ENCODE measurements around the gene GRAMD1B.

DNA sequence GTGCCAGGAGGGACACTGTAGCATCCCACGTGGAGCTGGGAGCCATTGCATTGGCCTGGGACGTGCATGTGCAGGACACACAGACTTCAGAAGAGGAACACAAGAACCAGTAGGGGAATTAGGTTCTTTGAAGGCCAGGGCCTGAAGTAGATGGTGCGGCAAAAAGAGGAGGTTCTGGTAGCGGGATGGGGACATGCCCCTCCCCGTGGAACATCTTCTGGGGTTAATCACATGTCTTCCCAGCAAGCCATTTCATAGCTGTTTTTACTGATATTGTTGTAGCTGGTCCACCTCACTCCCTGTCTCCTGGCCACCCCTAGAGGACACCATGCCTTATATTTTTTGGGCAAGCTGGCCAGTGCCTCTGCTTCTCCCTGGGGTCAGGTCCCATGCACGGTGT is 150.1 kb downstream of the GRAMD1B start:
- TF ChIP-seq, protein P1, sequence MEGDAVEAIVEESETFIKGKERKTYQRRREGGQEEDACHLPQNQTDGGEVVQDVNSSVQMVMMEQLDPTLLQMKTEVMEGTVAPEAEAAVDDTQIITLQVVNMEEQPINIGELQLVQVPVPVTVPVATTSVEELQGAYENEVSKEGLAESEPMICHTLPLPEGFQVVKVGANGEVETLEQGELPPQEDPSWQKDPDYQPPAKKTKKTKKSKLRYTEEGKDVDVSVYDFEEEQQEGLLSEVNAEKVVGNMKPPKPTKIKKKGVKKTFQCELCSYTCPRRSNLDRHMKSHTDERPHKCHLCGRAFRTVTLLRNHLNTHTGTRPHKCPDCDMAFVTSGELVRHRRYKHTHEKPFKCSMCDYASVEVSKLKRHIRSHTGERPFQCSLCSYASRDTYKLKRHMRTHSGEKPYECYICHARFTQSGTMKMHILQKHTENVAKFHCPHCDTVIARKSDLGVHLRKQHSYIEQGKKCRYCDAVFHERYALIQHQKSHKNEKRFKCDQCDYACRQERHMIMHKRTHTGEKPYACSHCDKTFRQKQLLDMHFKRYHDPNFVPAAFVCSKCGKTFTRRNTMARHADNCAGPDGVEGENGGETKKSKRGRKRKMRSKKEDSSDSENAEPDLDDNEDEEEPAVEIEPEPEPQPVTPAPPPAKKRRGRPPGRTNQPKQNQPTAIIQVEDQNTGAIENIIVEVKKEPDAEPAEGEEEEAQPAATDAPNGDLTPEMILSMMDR (IDR thresholded peaks at IDR 0.05; ENCODE audit: borderline replicate concordance, extremely low read depth, low read length, poor library complexity, severe bottlenecking): no peak
- TF ChIP-seq EZH2 (IDR thresholded peaks at IDR 0.05; ENCODE audit: borderline replicate concordance, low read depth, low read length, severe bottlenecking): no peak
